OCI-LY7 (cell line): ENCODE results near the gene ZNF341.

ENCODE experiments used
- CTCF ChIP-seq: fragments of 200-600 bp; sonication (generic); conservative IDR thresholded peaks from 2 replicates; pipeline ENCODE4 v1.5.1; 2014; ENCODE audit warnings: mild to moderate bottlenecking, antibody characterized with exemption, low read length, moderate library complexity, mixed read lengths
- EZH2phosphoT487 ChIP-seq: fragments of 200-600 bp; sonication (generic); IDR thresholded peaks from 2 replicates; pipeline ENCODE4 v1.6.1; 2018; ENCODE audit warnings: low read depth, borderline replicate concordance, mild to moderate bottlenecking, mixed run types, antibody characterized with exemption, low read length, moderate library complexity, mixed read lengths

GRCh38 chr20:33789109-33789857 is 57.5 kb downstream of the ZNF341 start:
- no peak for TF ChIP-seq CTCF
- TF ChIP-seq EZH2phosphoT487: no peak
